ES-I3 (cell line): ENCODE results near the gene ATP9A.
"Not testable (repeated sequence)": the region's sequence is repeated elsewhere in the genome, so short reads cannot be mapped to it uniquely, and the experiment has no call there.

Experiments used
- H3K36me3 ChIP-seq: 2 replicates; pipeline ENCODE4 v1.6.1; 2013; ENCODE audit warnings: mild to moderate bottlenecking, low read length, control low read depth, moderate library complexity; ENCODE audit not compliant: insufficient read depth
- H3K4me1 ChIP-seq: 2 replicates; pipeline ENCODE4 v1.6.1; 2013; ENCODE audit warnings: mild to moderate bottlenecking, control low read depth, low read length; ENCODE audit not compliant: insufficient read depth
- H3K9ac ChIP-seq: 2 replicates; pipeline ENCODE4 v1.6.1; 2013; ENCODE audit warnings: low read depth, mild to moderate bottlenecking, low read length, moderate library complexity
- H3K9me3 ChIP-seq: 2 replicates; pipeline ENCODE4 v1.6.1; 2013; ENCODE audit warnings: mild to moderate bottlenecking, low read length, moderate library complexity; ENCODE audit not compliant: control insufficient read depth, insufficient read depth

The ATP9A gene

DNA sequence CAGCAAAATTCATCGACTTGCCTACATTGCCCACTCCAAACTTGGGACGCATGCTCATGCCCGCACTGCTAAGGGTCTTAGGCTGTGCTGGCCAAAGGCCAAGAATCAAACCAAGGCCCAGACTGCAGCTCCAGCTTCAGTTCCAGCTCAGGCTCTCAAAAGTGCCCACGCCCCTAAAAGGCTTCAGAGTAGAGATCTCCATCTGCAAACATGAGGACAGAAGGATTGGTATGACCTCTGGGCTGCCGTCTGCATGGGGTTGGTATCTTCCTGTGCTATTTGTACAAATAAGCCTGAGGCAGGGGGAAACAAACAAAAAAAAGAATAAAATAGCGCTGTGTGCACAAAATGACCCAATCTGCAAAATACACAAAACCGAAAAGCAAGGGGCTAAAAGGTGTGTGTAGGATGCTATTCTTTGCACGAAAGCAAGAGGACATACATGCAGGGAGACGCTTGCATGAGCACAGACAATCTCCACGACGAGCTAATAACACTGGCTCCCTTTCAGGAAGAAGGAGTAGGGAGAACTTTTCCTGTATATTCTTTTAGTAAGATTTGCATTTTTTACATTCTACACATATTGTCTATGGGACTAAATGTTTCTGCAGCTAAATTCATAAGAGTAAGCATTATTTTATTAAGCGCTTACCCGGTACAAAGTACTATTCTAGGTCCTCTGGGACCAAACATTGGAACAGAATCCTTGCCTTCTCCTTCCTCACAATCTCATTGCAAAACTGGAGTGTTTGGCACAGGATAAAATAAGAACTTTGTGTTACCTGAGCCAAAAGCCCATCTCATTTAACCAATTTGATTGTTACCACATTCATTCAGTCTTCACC lies 33.1 kb downstream of the ATP9A start:
- Histone ChIP-seq H3K9me3 (no peaks in the 10 kb centered on the region), H3K4me1 (0 out of 2 replicates have a peak, but pooled peaks cover 7% of the 10 kb centered on the region), H3K36me3 (no peaks in the 10 kb centered on the region), H3K9ac (no peak overlapping the region)

DNA sequence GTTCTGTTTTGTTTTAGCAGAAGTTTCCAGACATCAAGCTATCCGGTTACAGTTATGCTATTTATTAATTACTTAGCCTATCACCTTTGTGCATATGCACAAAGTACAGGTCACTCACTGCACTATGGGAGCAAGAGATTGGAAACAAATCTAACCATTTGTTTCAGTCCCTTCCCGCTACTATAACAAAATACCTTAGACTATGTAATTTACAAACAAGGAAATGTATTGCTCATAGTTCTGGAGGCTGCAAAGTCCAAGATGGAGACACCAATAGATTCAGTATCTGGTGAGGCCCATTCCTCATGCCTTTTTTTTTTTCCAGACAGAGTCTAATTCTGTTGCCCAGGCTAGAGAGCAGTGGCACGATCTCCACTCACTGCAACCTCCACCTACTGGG lies 35.1 kb downstream of the ATP9A start:
- H3K36me3 ChIP-seq = no peaks in the 10 kb centered on the region
- 0 out of 2 replicates have a peak, but pooled peaks cover 7% of the 10 kb centered on the region for H3K4me1 ChIP-seq
- H3K9me3 ChIP-seq = no peaks in the 10 kb centered on the region
- no peak overlapping the region for H3K9ac ChIP-seq

DNA sequence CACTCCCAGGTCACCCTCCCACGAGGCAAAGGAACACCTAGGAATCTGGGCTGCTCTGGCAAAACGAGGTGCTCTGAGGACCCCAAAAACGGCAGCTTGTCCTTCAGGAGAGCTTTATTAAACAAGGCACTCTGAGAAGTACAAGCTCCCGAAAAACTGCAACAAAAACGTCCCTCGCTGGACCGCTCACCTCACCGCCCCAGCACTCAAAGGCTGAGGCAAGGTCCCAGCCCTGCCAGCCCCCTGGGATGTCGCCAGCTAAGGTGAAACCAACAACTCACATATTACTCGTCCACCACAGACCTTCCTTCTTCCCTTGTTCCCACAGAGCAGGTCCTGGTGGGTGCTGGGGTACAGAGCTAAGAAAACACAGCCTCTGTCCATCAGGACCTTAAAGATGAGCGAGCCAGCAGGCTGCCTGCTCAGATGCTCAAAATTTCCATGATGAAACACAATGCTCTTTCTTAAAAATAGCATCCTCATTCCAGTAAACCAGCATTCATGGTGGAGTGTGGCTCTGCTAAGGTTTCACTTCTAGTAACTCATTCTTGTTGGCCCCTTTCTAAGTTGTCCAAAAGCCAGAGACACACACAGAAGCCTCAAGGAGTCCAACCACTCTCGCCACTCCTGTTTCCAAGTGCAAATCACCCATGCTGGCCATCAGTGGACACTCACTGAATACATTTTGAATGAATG lies 35.9 kb downstream of the ATP9A start:
- H3K36me3 ChIP-seq = no peaks in the 10 kb centered on the region
- no peak overlapping the region for H3K9ac ChIP-seq
- H3K4me1 ChIP-seq = 0 out of 2 replicates have a peak, but pooled peaks cover 7% of the 10 kb centered on the region
- H3K9me3 ChIP-seq = no peaks in the 10 kb centered on the region

DNA sequence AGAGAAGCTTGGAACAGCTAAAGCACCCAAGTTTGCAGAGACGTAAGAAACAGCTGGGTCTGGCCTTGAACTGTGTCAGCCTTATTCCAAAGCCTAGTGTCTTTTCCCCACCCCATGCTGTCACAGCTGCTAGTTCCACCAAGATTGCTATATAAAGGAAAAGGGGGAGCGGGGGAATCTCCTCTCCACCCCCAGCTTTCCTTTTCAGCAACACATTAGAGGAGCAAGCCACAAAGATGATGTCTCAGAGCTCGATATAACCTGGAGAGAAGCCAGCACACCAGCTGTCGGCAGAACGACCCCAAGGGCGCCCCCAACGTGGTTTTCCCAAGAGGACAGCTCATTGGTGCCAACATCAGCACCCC lies 36.5 kb downstream of the ATP9A start:
- no peaks in the 10 kb centered on the region for H3K9me3 ChIP-seq
- 0 out of 2 replicates have a peak, but pooled peaks cover 7% of the 10 kb centered on the region for H3K4me1 ChIP-seq
- H3K9ac ChIP-seq = no peak overlapping the region
- H3K36me3 ChIP-seq = no peaks in the 10 kb centered on the region

DNA sequence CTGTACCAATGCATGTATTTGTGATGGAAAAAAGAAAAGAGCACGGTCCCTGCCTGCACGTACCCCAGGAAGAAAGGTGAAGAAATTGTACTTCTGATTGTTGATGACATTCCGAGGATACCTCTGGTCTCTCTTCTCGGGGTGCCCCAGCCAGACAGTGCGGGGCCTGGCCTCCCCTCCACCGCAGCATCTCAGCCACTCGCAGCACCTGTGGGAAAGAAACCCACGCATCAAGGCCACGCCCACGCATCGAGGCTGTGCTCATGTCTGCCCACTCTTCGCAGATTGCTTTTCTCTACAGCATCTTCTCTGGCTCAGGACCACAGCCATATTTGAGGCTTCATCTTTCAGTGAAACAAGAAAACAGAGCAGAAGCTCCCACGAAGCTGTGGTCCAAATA lies 38.4 kb downstream of the ATP9A start:
- peaks cover 4% of the 10 kb centered on the region; the same call in 1 of the 2 replicates for H3K4me1 ChIP-seq
- no peaks in the 10 kb centered on the region for H3K36me3 ChIP-seq
- H3K9me3 ChIP-seq = no peaks in the 10 kb centered on the region
- H3K9ac ChIP-seq = no peak overlapping the region

DNA sequence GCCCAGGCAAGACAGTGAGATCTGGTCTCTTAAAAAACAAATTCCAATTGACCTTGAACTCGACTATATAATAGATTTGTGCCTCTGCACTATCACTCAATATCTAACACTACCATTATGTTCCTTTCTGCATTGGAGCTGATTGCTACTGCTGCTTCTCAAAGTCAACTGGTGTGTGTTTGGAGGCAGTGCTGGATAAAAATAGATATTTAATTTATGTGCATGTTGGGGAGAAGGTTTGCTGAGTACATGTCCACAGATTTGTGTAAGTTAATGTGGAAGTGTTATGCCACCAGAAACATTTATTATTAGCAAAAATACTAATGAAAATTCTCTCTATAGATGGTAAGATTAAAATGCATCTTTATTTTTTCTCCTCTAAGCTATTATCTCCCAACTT lies 39.5 kb downstream of the ATP9A start:
- no peaks in the 10 kb centered on the region for H3K36me3 ChIP-seq
- H3K9ac ChIP-seq = no peak overlapping the region
- peaks cover 4% of the 10 kb centered on the region; the same call in 1 of the 2 replicates for H3K4me1 ChIP-seq
- H3K9me3 ChIP-seq = no peaks in the 10 kb centered on the region

DNA sequence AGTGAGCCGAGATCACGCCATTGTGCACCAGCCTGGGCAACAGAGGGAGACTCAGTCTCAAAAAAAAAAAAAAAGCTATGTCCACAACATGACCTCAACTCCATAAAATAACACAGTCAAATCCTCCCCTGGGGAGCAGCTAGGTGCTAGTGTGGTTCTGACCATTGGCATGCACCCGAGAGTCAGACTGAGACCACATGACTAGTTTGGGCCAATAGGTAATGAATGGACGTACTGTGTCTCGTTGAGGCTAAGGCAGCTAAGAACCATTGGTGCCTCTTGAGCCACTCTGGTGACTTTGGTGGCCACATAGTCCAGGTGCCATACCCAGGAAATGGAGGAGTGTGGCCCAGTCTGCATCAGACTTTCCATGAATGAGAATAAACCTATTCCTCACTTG lies 40.3 kb downstream of the ATP9A start:
- peaks cover 4% of the 10 kb centered on the region; the same call in 1 of the 2 replicates for H3K4me1 ChIP-seq
- no peak overlapping the region for H3K9ac ChIP-seq
- no peaks in the 10 kb centered on the region for H3K9me3 ChIP-seq
- no peaks in the 10 kb centered on the region for H3K36me3 ChIP-seq

DNA sequence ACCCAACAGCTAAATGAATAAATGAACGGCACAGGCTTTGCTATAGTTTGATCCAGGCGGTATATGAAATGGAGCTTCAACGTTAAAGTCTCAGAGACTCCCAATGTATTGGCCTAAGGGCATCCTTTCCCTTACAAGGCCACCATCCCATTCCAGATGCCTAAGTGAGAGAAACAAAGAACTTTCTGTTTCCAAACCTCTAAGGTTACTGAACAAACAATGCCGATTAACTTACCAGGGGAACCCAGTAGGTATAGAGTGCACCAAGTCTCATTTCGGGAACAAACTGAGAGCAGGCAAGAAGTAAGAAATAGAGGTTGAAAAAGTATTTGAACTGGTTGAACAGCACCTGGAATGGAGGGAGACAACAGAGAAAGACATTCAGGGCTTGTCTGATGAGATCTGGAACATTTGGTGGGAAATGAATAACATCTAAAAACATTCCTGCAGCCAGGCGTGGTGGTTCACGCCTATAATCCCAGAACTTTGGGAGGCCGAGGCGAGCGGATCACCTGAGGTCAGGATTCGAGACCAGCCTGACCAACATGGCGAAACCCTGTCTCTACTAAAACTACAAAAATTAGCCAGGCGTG lies 42.5 kb downstream of the ATP9A start:
- H3K36me3 ChIP-seq = no peaks in the 10 kb centered on the region
- H3K9me3 ChIP-seq = no peaks in the 10 kb centered on the region

DNA sequence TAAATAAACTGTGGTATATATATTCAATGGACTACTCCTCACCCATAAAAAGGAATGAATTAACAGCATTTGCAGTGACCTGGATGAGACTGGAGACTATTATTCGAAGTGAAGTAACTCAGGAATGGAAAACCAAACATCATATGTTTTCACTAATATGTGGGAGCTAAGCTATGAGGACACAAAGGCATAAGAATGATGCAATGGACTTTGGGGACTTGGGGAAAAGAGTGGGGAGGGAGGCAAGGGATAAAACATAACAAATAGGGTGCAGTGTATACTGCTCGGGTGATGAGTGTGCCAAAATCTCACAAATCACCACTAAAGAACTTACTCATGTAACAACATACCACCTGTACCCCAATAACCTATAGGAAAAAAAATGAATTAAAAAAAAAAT lies 45.2 kb downstream of the ATP9A start:
- H3K4me1 ChIP-seq, H3K36me3 ChIP-seq, H3K9me3 ChIP-seq, H3K9ac ChIP-seq: not testable (repeated sequence)

More for the DNA sequence above, 42.5 kb downstream of the ATP9A start:
- H3K9ac ChIP-seq = no peak overlapping the region
- no peaks in the 10 kb centered on the region; the same call in 1 of the 2 replicates for H3K4me1 ChIP-seq

DNA sequence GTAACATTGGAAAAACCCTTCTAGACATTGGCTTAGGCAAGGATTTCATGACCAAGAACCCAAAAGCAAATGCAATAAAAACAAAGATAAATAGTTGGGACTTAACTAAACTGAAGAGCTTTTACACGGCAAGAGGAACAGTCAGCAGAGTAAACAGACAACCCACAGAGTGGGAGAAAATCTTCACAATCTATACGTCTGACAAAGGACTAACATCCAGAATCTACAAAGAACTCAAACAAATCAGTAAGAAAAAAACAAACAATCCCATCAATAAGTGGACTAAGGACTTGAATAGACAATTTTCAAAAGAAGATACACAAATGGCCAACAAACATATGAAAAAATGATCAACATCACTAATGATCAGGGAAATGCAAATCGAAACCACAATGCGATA lies 45.9 kb downstream of the ATP9A start:
- not testable (repeated sequence) for H3K9ac ChIP-seq, H3K9me3 ChIP-seq, H3K4me1 ChIP-seq

DNA sequence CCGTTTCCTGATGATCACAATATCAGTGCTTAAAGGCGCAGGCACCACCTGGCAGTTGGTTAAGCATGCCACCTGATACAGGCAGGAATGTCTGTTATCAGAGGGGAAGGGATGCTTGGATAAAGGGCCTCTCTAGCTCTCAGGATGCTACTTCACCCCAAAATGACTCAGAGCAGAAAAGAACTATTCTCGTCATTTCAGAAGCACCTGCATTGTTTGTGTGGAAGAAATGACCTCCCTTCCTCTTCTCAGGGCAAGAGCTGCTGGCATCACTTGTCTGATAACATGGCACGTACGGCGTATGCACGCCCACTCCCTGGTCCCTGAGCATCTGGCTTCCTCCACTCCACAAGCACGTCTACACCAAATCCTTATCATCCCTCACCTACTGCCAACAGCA lies 47.3 kb downstream of the ATP9A start:
- Histone ChIP-seq H3K9ac (no peak overlapping the region), H3K36me3 (no peaks in the 10 kb centered on the region), H3K9me3 (no peaks in the 10 kb centered on the region), H3K4me1 (no peaks in the 10 kb centered on the region; the same call in 1 of the 2 replicates)

More for the DNA sequence above, 45.9 kb downstream of the ATP9A start:
- H3K36me3 ChIP-seq = not testable (repeated sequence)

DNA sequence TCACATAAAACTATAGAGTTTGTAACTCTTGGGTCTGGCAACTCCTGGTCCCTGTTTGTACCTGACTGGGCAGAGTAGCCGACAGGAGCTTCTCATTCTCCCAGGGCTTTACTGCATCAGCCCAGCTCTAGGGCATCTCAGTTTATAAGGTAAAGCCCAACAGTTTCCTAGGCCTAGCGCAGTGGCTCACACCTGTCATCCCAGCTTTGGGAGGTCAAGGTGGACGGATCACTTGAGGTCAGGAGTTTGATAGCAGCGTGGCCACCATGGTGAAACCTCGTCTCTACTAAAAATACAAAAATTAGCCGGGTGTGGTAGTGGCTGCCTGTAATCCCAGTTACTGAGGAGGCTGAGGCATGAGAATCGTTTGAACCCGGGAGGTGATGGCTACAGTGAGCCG lies 47.8 kb downstream of the ATP9A start:
- Histone ChIP-seq H3K9ac (no peak overlapping the region), H3K9me3 (no peaks in the 10 kb centered on the region), H3K36me3 (no peaks in the 10 kb centered on the region), H3K4me1 (peaks cover 3% of the 10 kb centered on the region)

DNA sequence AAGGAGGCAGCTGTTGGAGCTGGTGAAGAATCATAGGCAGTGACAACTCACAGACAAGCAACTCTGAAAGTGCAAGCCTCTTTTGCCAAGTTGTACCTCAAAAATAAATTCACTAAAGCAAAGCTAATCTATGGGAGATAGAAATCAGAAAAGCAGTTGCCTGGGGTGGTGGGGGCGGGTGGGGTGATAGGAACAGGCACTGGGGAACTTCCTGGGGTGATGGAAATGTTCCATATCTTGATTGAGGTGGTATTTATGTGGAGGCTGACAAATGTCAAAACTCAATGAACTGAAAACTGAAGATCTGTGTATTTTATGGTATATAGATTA lies 52.4 kb downstream of the ATP9A start:
- H3K4me1 ChIP-seq = peaks cover 15% of the 10 kb centered on the region
- no peak overlapping the region for H3K9ac ChIP-seq
- no peaks in the 10 kb centered on the region for H3K9me3 ChIP-seq
- H3K36me3 ChIP-seq = no peaks in the 10 kb centered on the region

DNA sequence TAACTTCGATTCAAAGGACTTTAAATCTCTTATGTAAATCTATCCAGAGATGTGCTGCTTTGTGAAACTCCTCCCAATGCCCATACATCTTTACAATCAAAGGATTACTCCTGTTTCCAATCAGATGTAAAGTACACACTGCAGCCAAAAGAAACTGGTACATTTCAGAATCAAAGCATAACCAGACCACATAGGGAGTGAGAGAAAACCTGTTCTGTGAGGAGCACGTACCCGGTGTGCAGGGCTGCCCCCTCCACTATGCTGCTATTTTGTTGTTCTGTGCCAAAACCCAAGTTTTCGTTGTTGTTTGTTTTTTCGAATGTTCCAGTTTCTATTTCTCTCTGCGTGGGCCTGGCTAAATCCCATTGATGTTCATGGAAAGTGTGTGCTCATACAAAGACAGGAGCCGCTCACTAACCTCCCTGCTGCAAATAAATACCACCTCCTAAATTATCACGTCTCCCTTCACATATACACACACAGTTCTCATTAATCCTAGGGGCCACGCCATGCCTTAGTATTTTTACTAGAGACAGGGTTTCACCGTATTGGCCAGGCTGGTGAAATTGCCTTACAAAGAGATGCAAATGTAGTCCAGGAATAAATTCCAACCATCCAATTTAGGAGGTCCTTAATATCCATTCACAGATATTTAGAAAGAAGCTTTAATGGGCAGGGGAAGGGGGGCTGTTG lies 52.9 kb downstream of the ATP9A start:
- Histone ChIP-seq H3K9ac (no peak overlapping the region), H3K36me3 (no peaks in the 10 kb centered on the region), H3K4me1 (peaks cover 19% of the 10 kb centered on the region), H3K9me3 (no peaks in the 10 kb centered on the region)
